IMR-90 (cell line): Measurements from ENCODE around the gene MYO1F.

Source experiments
- CEBPB ChIP-seq: IDR thresholded peaks from 2 replicates; pipeline ENCODE4 v1.6.1; 2012; ENCODE audit warnings: low read depth, low read length, improper control_type of control experiment
- CHD1 ChIP-seq: IDR thresholded peaks from 2 replicates; pipeline ENCODE4 v1.6.1; 2012; ENCODE audit warnings: low read depth, low read length, improper control_type of control experiment
- CTCF ChIP-seq: conservative IDR thresholded peaks from 2 replicates; pipeline ENCODE4 v1.5.1; 2012; ENCODE audit warnings: mild to moderate bottlenecking, low read depth, low read length, improper control_type of control experiment
- FOS ChIP-seq: fragments of 150-350 bp; IDR thresholded peaks from 2 replicates; pipeline ENCODE4 v1.6.1; 2016; ENCODE audit warnings: low read depth, low read length
- MAFK ChIP-seq: IDR thresholded peaks from 2 replicates; pipeline ENCODE4 v1.6.1; 2012; ENCODE audit warnings: low read depth, low read length, improper control_type of control experiment
- MAZ ChIP-seq: IDR thresholded peaks from 2 replicates; pipeline ENCODE4 v1.6.1; 2012; ENCODE audit warnings: low read depth, mild to moderate bottlenecking, low read length, improper control_type of control experiment, moderate library complexity, borderline replicate concordance
- MXI1 ChIP-seq: IDR thresholded peaks from 2 replicates; pipeline ENCODE4 v1.6.1; 2012; ENCODE audit warnings: low read depth, mild to moderate bottlenecking, low read length, moderate library complexity, borderline replicate concordance
- POLR2A ChIP-seq: IDR thresholded peaks from 2 replicates; pipeline ENCODE4 v1.6.1; 2012; ENCODE audit warnings: mild to moderate bottlenecking, low read depth, low read length
- RAD21 ChIP-seq: IDR thresholded peaks from 2 replicates; pipeline ENCODE4 v1.6.1; 2012; ENCODE audit warnings: low read length, improper control_type of control experiment
- TF ChIP-seq, protein P1 (sequence below): fragments of 150-350 bp; IDR thresholded peaks from 2 replicates; pipeline ENCODE4 v1.6.1; 2016; ENCODE audit warnings: low read depth, mild to moderate bottlenecking, low read length, moderate library complexity, borderline replicate concordance

DNA sequence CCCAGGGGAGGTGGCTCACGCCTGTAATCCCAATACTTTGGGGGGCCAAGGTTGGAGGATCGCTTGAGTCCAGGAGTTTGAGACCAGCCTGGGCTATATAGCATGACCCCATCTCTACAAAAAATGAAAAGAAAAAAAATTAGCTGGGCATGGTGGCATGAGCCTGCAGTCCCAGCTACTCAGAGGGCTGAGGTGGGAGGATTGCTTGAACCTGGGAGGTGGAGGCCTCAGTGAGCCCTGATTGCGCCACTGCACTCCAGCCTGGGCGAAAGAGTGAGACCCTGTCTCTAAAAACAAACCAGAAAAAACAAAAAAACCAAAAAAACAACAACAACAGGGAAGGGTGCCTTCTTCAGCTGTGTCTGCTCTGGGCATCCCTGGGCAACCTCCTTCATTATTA is 499 bp upstream of the MYO1F start:
- TF ChIP-seq CTCF (no peak), POLR2A (no peak), MXI1 (no peak), CEBPB (no peak), MAFK (no peak), RAD21 (no peak), FOS (no peak), MAZ (no peak), CHD1 (no peak)
- TF ChIP-seq, protein P1, sequence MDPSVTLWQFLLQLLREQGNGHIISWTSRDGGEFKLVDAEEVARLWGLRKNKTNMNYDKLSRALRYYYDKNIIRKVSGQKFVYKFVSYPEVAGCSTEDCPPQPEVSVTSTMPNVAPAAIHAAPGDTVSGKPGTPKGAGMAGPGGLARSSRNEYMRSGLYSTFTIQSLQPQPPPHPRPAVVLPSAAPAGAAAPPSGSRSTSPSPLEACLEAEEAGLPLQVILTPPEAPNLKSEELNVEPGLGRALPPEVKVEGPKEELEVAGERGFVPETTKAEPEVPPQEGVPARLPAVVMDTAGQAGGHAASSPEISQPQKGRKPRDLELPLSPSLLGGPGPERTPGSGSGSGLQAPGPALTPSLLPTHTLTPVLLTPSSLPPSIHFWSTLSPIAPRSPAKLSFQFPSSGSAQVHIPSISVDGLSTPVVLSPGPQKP, result no peak
